ENCODE results near the gene MAP6D1.
A peak's percentile ranks its signal among the peaks of the same experiment; 100 is the strongest.

Gene MAP6D1
- 0.13 to 0.41 reads per million in 2 donors for total RNA-seq

GRCh38 chr3:183825456-183826161 lies at the start of gene MAP6D1:
TSS of gene MAP6D1 (minus strand) at chr3:183825577. CDS start at chr3:183825547, 30 bp downstream.
- DNase-seq, result peak; percentile 22

GRCh38 chr3:183873914-183874313 lies 48.5 kb upstream of the MAP6D1 start:
- DNase-seq, result no peak

- DNase-seq, result no peak
Measured at GRCh38 chr3:183871541-183871940, 46.2 kb upstream of the MAP6D1 start.

- DNase-seq, result no peak
Measured at GRCh38 chr3:183870563-183870962, 45.2 kb upstream of the MAP6D1 start.

GRCh38 chr3:183868796-183869195 lies 43.4 kb upstream of the MAP6D1 start:
- DNase-seq, result no peak

GRCh38 chr3:183862610-183863009 lies 37.2 kb upstream of the MAP6D1 start:
- DNase-seq, result no peak

- no peak for DNase-seq
Measured at GRCh38 chr3:183857863-183858262, 32.5 kb upstream of the MAP6D1 start.

- no peak for DNase-seq
Measured at GRCh38 chr3:183854318-183855035, 29.1 kb upstream of the MAP6D1 start.

- DNase-seq, result no peak
Measured at GRCh38 chr3:183845608-183846288, 20.4 kb upstream of the MAP6D1 start.

GRCh38 chr3:183845090-183845489 lies 19.7 kb upstream of the MAP6D1 start:
- no peak for DNase-seq

GRCh38 chr3:183844606-183845005 lies 19.2 kb upstream of the MAP6D1 start:
- no peak for DNase-seq

- no peak for DNase-seq
Measured at GRCh38 chr3:183839751-183840150, 14.4 kb upstream of the MAP6D1 start.

GRCh38 chr3:183837894-183838293 lies 12.5 kb upstream of the MAP6D1 start:
- DNase-seq, result no peak

- DNase-seq, result no peak
Measured at GRCh38 chr3:183837390-183837789, 12.0 kb upstream of the MAP6D1 start.

GRCh38 chr3:183833516-183833915 lies 8.1 kb upstream of the MAP6D1 start:
- DNase-seq, result no peak

GRCh38 chr3:183830187-183830586 lies 4.8 kb upstream of the MAP6D1 start:
- DNase-seq, result no peak

- no peak for DNase-seq
Measured at GRCh38 chr3:183829466-183829865, 4.1 kb upstream of the MAP6D1 start.

GRCh38 chr3:183828538-183828870 lies 3.1 kb upstream of the MAP6D1 start:
- no peak for DNase-seq

GRCh38 chr3:183827809-183828537 lies 2.6 kb upstream of the MAP6D1 start:
- DNase-seq, result no peak

GRCh38 chr3:183826448-183827250 lies 1.3 kb upstream of the MAP6D1 start:
- DNase-seq, result no peak

GRCh38 chr3:183824761-183825455 lies 469 bp downstream of the MAP6D1 start:
- DNase-seq, result peak; percentile 26

GRCh38 chr3:183823963-183824362 lies 1.4 kb downstream of the MAP6D1 start:
- no peak for DNase-seq

Measured in activated gamma-delta T cell (primary cell).